Activated CD4-positive, alpha-beta T cell treated with anti-CD3 and anti-CD28 coated beads, Interleukin-2, amount 10 ng/mL, durations not matched to agents 24 days and 14 days (primary cell): Measurements from ENCODE around the gene MUC13. TPM values are rescaled to one million over a fixed set of nuclear protein-coding genes. Genes with fewer than 3 reads are reported as not detected.
"Not testable (repeated sequence)": the region's sequence is repeated elsewhere in the genome, so short reads cannot be mapped to it uniquely, and the experiment has no call there.

Experiments
- DNase-seq: peaks from one replicate; pipeline ENCODE4 v3.0.0; 2022
- H3K27ac Mint-ChIP-seq: one replicate; pipeline ENCODE4 v1.8.0; 2022; ENCODE audit warnings: mild to moderate bottlenecking, mixed read lengths
- H3K27me3 Mint-ChIP-seq: one replicate; pipeline ENCODE4 v1.8.0; 2022; ENCODE audit warnings: mixed read lengths
- H3K36me3 Mint-ChIP-seq: one replicate; pipeline ENCODE4 v1.8.0; 2022; ENCODE audit warnings: low read depth, mild to moderate bottlenecking, mixed read lengths
- H3K4me1 Mint-ChIP-seq: one replicate; pipeline ENCODE4 v1.8.0; 2021; ENCODE audit warnings: mixed read lengths
- H3K4me3 Mint-ChIP-seq: one replicate; pipeline ENCODE4 v1.8.0; 2022; ENCODE audit warnings: mild to moderate bottlenecking, moderate library complexity, mixed read lengths
- H3K9me3 Mint-ChIP-seq: one replicate; pipeline ENCODE4 v1.8.0; 2021; ENCODE audit warnings: mixed read lengths
- intact Hi-C: fragments of 100-400 bp; cut with micrococcal nuclease; formaldehyde crosslinking; loops from one replicate; pipeline ENCODE4 v1.15.1; 2023
- total RNA-seq: library from RNA; stranded (reverse); gene quantifications from 2 replicates; pipeline ENCODE4 v1.2.3, GENCODE V29; 2022

Gene MUC13
- total RNA-seq, 1 donor from 2014 or later, result not detected

DNA sequence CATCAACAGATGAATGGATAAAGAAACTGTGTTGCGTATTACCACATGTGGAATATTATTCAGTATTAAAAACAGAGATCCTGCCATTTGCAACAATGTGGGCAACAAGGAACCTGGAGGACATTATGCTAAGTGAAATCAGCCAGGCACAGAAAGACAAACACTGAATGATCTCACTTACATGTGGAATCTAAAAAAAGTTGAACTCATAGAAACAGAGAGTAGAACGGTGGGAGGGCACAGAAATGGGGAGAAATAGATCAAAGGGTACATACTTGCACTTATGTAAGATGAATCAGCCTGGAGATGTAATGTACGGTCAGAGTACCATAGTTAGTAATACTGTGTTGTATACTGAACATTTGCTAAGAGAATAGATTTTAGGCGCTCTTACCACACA is 29.8 kb upstream of the MUC13 start:
- Mint-ChIP-seq H3K27ac (no peak overlapping the region), H3K4me3 (no peak overlapping the region), H3K4me1 (peaks cover 2% of the 10 kb centered on the region), H3K27me3 (peaks cover 10% of the 10 kb centered on the region), H3K36me3 (peaks cover 5% of the 10 kb centered on the region), H3K9me3 (no peaks in the 10 kb centered on the region)
- intact Hi-C loops, result no loop called here
- DNase-seq, result no peak

DNA sequence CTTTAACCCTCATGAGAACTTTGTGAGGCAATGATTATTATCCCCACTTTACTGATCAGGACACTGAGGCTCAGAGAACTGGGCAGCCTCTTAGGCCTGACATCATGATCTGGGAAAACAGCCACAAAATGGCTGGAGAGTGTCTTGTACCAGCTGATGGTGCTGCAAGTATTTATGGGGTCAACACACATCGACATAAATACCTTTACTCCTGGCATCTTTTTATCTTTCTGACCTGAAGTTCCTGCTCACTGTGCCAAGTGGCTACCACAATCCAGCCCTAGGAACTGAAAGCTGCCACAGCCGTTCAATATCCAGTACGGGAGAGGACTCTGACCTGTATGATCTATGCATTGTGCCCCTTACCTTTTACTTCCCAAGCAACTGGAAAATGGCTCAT is 29.2 kb upstream of the MUC13 start:
- Mint-ChIP-seq H3K27me3 (peaks cover 10% of the 10 kb centered on the region), H3K27ac (no peak overlapping the region), H3K36me3 (peaks cover 2% of the 10 kb centered on the region)

DNA sequence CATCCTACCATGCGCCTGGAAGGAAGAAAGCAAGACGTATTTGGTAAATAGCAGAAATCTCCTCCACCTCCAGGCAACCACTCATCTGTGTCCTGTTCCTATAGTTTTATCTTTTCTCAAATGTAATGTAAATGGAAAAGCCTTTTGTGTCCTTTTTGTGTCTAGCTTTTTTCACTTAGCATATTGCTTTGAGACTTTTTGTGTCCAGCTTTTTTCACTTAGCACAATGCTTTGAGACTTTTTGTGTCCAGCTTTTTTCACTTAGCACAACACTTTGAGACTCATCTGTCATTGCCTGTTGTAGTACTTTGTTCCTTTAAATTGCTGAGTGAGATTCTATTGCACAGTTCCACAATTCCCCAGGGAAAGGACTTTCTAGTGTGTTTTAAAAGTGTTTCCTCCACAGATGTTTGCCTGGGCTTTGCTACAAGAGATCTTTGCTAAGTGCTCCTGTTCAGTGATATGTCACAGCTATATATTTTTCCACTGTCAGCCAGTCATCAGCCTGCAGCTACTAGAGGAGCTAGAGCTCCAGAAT is 27.9 kb upstream of the MUC13 start:
- H3K27ac Mint-ChIP-seq, result no peak overlapping the region

More for the DNA sequence above, 29.2 kb upstream of the MUC13 start:
- H3K4me1 Mint-ChIP-seq, result no peaks in the 10 kb centered on the region
- no peaks in the 10 kb centered on the region for H3K9me3 Mint-ChIP-seq
- DNase-seq, result no peak
- no peak overlapping the region for H3K4me3 Mint-ChIP-seq
- intact Hi-C loops, result no loop called here

DNA sequence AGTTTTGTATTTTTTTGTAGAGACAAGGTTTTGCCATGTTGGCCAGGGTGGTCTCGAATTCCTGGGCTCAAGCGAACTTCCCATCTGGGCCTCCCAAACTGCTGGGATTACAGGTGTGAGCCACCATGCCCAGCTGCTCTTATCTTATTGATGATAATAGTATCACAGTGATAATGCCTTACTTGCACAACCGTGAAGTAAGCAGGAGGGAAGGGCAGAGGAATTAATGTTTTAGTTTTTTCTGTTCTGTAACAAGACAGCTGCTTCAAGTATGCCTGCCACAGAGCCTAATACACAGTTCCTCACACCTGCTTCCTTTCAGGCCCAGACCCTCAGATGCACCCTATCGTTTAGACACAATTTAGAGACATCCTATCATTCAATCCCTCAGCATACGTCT is 26.1 kb upstream of the MUC13 start:
- no peaks in the 10 kb centered on the region for H3K9me3 Mint-ChIP-seq
- H3K4me3 Mint-ChIP-seq, result no peak overlapping the region
- no peak for DNase-seq
- intact Hi-C loops, result no loop called here
- H3K27me3 Mint-ChIP-seq, result peaks cover 11% of the 10 kb centered on the region
- no peaks in the 10 kb centered on the region for H3K4me1 Mint-ChIP-seq
- H3K27ac Mint-ChIP-seq, result no peak overlapping the region
- no peaks in the 10 kb centered on the region for H3K36me3 Mint-ChIP-seq

More for the DNA sequence above, 27.9 kb upstream of the MUC13 start:
- intact Hi-C loops, result no loop called here
- Mint-ChIP-seq H3K27me3 (peaks cover 11% of the 10 kb centered on the region), H3K36me3 (peaks cover 1% of the 10 kb centered on the region), H3K9me3 (no peaks in the 10 kb centered on the region), H3K4me3 (no peak overlapping the region), H3K4me1 (no peaks in the 10 kb centered on the region)
- DNase-seq, result no peak

DNA sequence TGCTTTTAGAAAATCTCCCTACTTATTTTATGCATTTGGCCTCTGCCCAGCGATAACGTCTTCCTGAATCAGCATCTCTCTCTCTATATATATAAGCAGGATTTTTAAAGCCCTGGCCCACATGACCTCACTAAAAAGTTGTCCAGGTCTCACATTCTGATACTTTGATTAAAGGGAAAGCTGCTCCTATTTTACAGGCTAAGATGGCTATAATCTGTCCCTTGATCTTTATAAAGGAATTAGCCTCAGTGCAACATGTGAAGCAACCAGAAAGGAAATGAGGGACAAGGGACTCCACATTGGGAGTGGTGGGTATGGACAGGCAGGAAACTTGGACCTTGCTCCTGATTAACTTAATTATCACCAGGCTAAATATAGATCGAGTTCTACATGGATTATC is 25.6 kb upstream of the MUC13 start:
- peaks cover 13% of the 10 kb centered on the region for H3K27me3 Mint-ChIP-seq
- DNase-seq, result no peak
- no peak overlapping the region for H3K4me3 Mint-ChIP-seq
- H3K4me1 Mint-ChIP-seq, result no peaks in the 10 kb centered on the region
- intact Hi-C loops, result no loop called here
- H3K9me3 Mint-ChIP-seq, result no peaks in the 10 kb centered on the region
- no peaks in the 10 kb centered on the region for H3K36me3 Mint-ChIP-seq
- H3K27ac Mint-ChIP-seq, result no peak overlapping the region

DNA sequence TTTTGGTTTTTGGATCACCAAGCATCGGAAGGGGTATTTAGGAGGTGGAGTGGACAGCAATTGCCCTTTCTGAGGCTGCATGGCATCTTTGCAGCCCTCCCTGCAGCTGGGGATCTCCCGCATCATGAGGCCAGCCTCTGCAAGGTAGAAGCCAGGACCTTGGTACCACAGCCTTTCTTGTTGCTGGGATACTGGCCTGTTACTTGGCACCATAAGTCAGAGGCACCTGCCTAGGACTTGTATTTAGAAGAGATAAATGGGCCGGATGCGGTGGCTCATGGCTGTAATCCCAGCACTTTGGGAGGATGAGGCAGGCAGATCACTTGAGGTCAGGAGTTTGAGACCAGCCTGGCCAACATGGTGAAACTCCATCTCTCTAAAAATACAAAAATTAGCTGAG is 23.4 kb upstream of the MUC13 start:
- intact Hi-C loops, H3K27ac Mint-ChIP-seq, H3K9me3 Mint-ChIP-seq, DNase-seq, H3K4me3 Mint-ChIP-seq, H3K4me1 Mint-ChIP-seq, H3K36me3 Mint-ChIP-seq: not testable (repeated sequence)
- H3K27me3 Mint-ChIP-seq, result peaks cover 27% of the 10 kb centered on the region

DNA sequence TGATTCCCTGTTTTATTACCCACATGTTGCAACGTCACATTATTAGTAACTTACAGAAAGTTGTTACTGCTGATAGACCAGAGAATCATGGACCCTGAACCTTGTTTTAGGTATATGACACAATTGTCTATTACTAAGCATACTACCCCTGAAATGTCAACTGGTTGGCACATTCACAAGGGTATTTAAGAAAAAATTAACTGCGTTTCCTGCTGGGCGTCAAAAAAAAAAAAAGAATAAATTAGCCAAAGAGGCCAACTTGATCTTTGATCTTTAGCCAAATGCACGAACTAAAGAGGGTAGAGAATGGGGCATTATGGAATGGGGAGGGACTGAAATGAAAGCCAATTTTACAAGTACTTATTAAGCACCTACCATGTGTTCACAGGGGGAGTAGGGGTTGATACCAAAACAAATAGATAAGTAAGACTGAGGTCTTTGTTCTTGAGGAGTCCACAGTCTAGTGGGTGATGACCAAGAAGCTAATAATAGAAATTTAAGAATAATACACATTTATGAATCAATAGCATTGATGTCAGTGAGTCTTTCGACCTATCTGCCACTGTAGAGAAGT is 17.8 kb upstream of the MUC13 start:
- H3K36me3 Mint-ChIP-seq, result no peaks in the 10 kb centered on the region
- H3K9me3 Mint-ChIP-seq, result no peaks in the 10 kb centered on the region
- peaks cover 34% of the 10 kb centered on the region for H3K27me3 Mint-ChIP-seq
- no peak for DNase-seq
- no peak overlapping the region for H3K27ac Mint-ChIP-seq
- no peaks in the 10 kb centered on the region for H3K4me1 Mint-ChIP-seq
- no peak overlapping the region for H3K4me3 Mint-ChIP-seq
- intact Hi-C loops, result no loop called here

DNA sequence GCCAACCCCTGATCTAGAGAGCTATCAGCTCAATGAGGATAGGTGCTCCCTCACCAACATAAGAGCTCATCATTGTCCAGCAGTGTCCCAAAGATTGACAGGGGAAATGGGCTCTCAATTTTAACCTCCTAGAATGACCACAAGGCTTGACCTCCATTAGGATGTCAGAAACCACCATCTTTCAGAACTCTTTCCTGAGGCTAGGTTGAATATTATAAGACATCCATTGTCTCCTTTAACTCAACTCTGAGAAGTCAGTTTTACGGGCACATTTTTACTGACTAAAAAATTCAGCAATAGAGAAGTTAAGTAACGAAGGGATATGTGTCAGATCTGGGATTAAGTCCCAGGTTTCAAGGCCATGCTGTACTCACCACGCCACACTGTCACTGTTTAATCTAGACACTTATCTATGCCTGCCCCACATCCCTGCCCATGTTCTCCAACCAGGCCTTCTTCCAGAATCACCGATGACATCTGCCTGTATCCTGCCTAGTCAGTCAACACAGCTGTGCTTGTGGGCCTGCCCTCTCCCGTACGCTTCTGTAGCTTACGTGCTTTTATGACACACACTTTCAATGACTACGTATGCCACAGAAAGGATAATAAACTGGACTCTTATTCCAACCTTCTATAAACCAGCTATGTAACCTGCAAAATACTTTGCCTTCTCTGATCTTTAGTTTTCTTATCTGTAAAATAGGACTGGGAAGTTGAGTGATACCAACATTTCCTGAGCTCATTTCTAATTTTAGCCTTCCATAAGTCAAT is 17.1 kb upstream of the MUC13 start:
- H3K36me3 Mint-ChIP-seq, result no peaks in the 10 kb centered on the region
- H3K4me1 Mint-ChIP-seq, result no peaks in the 10 kb centered on the region
- H3K27ac Mint-ChIP-seq, result no peak overlapping the region
- H3K9me3 Mint-ChIP-seq, result no peaks in the 10 kb centered on the region
- intact Hi-C loops, result no loop called here
- peaks cover 34% of the 10 kb centered on the region for H3K27me3 Mint-ChIP-seq
- DNase-seq, result no peak
- no peak overlapping the region for H3K4me3 Mint-ChIP-seq

DNA sequence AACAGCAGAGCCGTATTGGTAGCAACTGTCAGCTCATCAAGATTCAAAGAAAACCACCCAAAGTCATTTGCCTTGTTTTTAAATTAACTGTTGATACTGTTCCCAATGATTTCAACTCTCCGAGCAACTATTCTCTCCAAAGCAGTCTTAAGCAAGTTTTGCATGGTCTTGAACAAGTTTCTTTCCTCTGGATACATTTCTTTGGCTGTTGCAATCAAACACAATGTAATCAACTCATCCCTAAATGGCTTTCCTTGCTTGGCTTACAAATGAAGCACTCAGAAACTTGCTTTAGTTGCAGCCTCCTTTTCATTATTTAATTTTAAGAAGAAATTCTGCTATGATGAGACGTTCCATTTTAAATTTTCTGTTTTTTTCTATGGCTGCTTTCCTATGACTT is 15.5 kb upstream of the MUC13 start:
- DNase-seq, result no peak

DNA sequence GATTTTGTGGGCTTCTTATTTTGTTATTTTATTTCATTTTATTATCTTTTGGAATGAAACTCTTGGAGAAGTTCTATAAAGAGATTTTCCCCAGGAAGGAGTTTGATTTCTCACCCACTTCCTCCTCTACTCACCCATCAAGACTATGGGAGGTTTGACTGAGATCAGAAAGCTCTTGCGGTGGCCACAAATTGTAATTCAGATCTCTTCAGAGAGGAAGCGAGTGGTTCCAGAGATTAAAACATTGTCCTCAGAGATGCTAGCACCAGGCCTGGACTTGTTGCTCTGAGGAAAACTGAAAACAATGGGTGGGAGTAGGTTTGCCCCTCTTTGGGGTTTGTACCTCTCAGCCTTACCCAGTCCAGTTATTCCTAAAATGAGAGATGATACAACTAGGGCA is 8.1 kb upstream of the MUC13 start:
- Mint-ChIP-seq H3K36me3 (no peaks in the 10 kb centered on the region), H3K4me3 (no peak overlapping the region), H3K4me1 (no peaks in the 10 kb centered on the region), H3K27ac (no peak overlapping the region), H3K27me3 (peaks cover 20% of the 10 kb centered on the region), H3K9me3 (no peaks in the 10 kb centered on the region)
- intact Hi-C loops, result no loop called here
- no peak for DNase-seq

More for the DNA sequence above, 15.5 kb upstream of the MUC13 start:
- Mint-ChIP-seq H3K27me3 (peaks cover 34% of the 10 kb centered on the region), H3K9me3 (no peaks in the 10 kb centered on the region), H3K4me1 (no peaks in the 10 kb centered on the region), H3K27ac (no peak overlapping the region), H3K4me3 (no peak overlapping the region), H3K36me3 (no peaks in the 10 kb centered on the region)
- intact Hi-C loops, result no loop called here

DNA sequence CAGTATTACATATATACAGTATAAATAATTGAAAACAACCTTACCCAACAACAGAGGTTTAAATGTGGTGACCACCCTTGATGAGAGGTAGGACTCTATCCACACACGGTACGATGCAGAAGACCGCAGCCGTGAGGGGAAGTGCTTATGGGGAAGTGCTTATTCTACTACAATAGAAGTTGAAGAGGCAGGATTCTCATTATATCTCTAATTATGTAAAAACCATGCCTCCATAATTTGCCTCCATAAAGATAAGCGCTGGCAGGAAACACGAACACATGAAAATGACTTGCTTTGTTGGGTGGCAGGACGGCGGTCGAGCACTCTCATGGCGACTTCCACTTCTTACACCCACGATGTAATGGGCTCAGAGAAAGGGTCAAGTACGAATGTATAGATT is 7.2 kb upstream of the MUC13 start:
- no peak for DNase-seq
- no peaks in the 10 kb centered on the region for H3K9me3 Mint-ChIP-seq
- H3K36me3 Mint-ChIP-seq, result no peaks in the 10 kb centered on the region
- H3K4me3 Mint-ChIP-seq, result no peak overlapping the region
- no peak overlapping the region for H3K27ac Mint-ChIP-seq
- intact Hi-C loops, result no loop called here
- H3K27me3 Mint-ChIP-seq, result peaks cover 24% of the 10 kb centered on the region
- no peaks in the 10 kb centered on the region for H3K4me1 Mint-ChIP-seq

DNA sequence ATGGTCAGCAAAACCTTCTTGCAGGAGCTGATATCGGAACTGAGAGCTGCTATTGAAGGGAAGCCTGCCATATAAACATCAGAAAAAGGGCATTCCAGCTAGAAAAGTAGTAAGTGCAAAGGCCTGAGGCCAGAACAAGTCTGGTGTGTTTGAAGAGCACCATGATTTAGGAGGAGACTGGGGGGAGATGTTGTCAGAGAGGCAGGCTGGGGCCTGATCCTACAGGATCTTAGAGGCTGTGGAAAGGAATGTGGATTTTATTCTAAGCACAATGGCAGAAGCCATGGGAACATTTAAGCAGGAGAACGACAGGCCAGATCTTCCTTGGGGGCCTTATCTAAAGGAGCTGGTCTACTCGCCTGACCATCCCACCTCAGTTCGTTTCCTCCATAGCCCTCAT is 5.1 kb upstream of the MUC13 start:
- Mint-ChIP-seq H3K36me3 (no peaks in the 10 kb centered on the region), H3K27me3 (peaks cover 27% of the 10 kb centered on the region)
- intact Hi-C loops, result no loop called here

DNA sequence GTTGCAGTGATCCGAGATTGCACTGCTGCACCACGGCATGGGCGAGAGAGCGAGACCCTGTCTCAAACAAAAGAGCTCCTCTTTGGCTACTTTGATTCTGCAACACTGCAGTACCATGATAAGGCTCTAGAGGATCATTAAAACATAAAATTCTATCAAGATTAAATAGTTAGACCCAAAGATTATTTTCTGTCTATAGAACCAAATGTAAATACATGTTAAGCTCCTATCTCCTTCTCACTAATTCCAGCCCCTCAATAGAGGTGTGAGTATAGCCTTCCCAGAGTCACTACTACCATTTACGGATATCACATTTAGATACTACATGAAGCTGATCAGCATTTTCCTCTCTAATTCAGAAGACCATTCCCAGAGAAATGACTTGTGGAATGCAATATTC is 4.3 kb upstream of the MUC13 start:
- no peak overlapping the region for H3K27ac Mint-ChIP-seq
- no peak overlapping the region for H3K4me3 Mint-ChIP-seq
- no peaks in the 10 kb centered on the region for H3K9me3 Mint-ChIP-seq
- peaks cover 31% of the 10 kb centered on the region for H3K27me3 Mint-ChIP-seq
- no peaks in the 10 kb centered on the region for H3K36me3 Mint-ChIP-seq
- DNase-seq, result no peak
- intact Hi-C loops, result no loop called here
- H3K4me1 Mint-ChIP-seq, result no peaks in the 10 kb centered on the region

More for the DNA sequence above, 5.1 kb upstream of the MUC13 start:
- no peak overlapping the region for H3K27ac Mint-ChIP-seq
- no peak overlapping the region for H3K4me3 Mint-ChIP-seq
- DNase-seq, result no peak
- H3K4me1 Mint-ChIP-seq, result no peaks in the 10 kb centered on the region
- no peaks in the 10 kb centered on the region for H3K9me3 Mint-ChIP-seq

DNA sequence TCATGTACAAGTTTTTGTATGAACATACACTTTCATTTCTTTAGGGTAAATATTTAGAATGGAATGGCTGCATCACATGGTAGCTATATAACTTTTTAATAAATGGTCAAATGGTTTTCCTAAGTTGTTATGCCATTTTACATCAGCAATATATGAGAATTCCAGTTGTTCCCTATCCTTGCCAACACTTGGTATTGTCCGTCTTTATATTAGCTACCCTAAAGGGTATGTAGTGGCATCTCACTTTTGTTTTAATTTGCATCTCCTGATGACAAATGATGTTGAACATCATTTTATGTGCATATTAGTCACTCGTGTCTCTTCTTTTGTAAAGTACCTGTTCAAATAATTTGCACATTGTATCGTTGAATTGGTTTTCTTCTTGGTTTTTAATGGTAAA is 2.5 kb upstream of the MUC13 start:
- H3K4me1 Mint-ChIP-seq, result peaks cover 2% of the 10 kb centered on the region
- no peaks in the 10 kb centered on the region for H3K36me3 Mint-ChIP-seq
- intact Hi-C loops, result no loop called here
- DNase-seq, result no peak
- H3K9me3 Mint-ChIP-seq, result no peaks in the 10 kb centered on the region
- peaks cover 41% of the 10 kb centered on the region for H3K27me3 Mint-ChIP-seq
- no peak overlapping the region for H3K4me3 Mint-ChIP-seq
- H3K27ac Mint-ChIP-seq, result no peak overlapping the region
